8988T (cell line): Measurements from ENCODE around the gene CHAC1.

ENCODE experiments used
- DNase-seq: peaks from one replicate; pipeline ENCODE4 v3.0.0; 2011

Gene CHAC1

GRCh38 chr15:40925495-40925862, 27.8 kb upstream of the CHAC1 start:
- no peak for DNase-seq

DNA sequence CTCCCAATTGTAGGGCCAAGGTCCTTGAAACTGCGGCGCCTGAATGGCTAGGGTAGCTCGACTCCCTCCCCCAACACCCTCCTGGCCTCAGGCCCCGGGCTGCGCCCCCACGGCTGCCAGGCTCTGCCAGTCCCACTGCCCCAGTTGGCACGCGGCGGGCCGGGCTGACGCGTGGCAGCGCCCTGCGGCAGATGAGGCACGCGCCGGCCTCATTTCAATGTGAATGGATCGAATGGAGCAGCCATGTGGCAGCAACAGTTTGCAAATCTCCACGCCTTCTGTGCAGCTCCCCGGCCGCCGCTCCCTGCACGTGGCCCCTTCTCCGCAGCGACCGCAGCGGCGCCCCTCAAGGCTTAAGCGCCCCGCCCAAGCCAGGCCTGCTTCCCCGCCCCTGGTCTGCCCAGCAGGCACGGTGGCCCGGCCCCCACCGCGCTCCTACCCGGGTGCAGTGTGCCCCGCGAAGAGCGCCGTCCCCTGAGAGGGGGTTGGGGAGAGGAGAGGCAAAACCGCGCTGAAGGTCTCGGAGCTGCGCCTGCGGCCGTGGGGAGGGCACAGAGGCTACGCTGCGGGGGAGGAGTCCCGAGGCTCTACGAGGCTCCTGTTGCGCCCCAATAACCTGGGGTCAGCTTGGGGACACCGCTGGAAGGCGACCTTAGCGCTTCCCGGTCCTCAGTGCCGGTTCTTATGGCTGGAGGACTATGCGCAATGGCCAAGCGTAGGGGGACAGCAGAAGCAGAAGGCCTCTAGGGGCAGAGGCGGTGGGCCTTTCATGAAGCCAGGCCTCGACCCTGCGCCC, 27.2 kb upstream of the CHAC1 start:
- DNase-seq: no peak

GRCh38 chr15:40926659-40927494, 26.4 kb upstream of the CHAC1 start:
- DNase-seq: no peak

- no peak for DNase-seq
Measured at GRCh38 chr15:40927495-40927872, 25.8 kb upstream of the CHAC1 start.

DNA sequence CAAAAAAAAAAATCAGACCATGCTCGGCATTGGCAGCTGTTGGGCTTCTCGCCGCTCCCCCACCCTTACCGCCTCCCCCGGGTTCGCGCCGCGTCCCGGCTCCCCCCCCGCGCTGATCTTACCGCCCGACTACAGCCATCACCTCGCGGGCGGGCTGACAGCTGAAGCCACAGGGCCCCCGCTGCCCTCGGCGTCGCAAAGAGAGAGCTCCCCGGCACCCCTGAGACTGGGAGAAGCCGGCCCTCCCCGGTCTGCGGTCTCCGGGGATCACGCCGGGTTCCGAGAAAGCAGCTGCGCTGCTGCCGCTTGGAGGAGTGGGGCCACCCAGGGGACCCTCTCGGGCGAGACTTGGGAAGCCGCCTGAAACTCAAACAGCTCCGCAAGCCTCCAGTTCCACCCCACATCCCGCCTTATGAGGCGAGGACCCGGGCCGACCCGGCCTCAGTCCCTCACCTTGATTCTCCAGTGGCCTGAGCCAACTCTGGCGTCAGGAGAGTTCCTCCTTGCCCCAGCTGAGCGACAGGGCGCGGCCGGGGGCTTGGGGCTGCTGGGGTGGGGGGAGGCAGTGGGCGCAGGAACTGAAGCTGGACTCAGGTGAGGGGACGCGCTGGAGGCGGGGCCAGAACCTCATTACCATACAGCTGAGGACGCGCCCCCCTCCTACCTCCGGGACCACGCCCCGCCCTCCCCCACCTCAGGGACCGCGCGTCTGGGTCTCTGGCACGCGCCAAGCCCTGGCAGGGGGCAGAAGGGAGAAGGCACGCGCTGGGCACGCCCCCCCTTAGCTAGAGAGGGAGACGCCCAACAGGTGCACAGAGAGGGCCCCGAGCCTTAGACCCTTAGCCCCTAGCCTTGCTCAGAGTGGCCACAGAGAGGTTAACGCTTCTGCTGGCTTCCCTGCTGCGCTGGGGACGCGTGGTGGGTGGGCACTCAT, 25.1 kb upstream of the CHAC1 start:
- DNase-seq: no peak

- DNase-seq: peak; percentile 79
Measured at GRCh38 chr15:40928821-40929659, 24.2 kb upstream of the CHAC1 start, which contains the start of gene DLL4. TSS of gene DLL4 (plus strand) at chr15:40929340. CDS start at chr15:40929669, 329 bp downstream.

DNA sequence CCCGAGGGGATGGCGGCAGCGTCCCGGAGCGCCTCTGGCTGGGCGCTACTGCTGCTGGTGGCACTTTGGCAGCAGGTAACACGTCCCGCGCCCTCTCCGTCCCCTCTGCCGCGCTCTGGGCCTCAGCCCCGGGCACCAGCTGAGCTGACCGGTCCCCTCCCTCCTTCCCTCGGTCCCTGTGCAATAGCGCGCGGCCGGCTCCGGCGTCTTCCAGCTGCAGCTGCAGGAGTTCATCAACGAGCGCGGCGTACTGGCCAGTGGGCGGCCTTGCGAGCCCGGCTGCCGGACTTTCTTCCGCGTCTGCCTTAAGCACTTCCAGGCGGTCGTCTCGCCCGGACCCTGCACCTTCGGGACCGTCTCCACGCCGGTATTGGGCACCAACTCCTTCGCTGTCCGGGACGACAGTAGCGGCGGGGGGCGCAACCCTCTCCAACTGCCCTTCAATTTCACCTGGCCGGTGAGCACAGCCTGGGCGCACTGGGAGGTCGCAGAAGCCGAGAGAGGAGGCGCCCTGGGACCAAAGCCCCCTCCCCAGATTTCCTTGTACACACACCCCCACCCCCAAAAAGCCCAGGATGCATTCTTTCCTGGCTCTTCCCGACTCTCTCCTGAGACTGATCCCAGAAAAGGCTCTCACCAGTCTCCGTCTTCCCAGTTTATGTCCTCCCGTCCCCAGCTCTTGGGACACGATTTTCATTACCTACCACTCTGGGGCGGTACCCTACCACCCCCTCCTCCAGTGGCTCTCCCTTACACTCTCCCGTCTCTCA, 23.4 kb upstream of the CHAC1 start:
- DNase-seq: no peak

DNA sequence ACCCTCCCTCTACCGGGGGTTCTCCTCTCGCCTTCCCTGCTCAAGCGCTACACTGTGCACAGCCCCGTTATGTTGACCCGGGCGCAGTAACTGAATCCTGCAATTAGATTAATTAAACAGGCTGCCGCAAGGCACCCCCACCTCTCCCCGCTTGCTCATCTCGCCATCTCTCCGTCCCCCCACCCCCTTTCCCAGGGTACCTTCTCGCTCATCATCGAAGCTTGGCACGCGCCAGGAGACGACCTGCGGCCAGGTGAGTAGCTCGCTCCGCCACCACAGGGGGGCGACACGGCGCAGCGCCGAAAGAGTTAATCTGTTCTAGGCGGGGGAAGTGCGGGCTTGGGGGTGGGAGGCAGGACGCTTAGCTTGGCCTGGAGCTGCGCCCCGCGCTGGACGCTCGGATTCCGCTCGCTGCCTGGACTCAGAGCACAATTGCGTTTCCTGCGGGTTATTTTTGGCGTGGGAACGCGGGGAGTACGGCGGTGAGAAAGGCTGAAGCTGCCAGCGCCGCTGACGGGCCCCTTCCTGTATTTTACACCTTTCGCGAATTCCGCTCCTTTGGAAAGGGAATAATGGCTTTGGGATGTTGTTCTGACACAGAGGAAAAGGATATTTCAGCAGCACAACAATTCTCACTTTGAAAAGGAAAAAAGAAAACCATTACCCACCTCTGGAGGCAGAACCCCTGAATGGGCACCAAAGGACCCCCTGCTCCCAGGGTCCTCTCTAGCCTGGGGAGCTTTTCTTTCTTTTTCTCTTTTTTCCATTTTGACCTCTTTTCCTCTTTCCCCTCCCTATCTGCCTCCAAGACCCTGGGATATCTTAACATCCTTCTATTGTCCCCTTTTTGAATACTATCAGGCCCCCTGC, 22.6 kb upstream of the CHAC1 start:
- peak; percentile 68 for DNase-seq

DNA sequence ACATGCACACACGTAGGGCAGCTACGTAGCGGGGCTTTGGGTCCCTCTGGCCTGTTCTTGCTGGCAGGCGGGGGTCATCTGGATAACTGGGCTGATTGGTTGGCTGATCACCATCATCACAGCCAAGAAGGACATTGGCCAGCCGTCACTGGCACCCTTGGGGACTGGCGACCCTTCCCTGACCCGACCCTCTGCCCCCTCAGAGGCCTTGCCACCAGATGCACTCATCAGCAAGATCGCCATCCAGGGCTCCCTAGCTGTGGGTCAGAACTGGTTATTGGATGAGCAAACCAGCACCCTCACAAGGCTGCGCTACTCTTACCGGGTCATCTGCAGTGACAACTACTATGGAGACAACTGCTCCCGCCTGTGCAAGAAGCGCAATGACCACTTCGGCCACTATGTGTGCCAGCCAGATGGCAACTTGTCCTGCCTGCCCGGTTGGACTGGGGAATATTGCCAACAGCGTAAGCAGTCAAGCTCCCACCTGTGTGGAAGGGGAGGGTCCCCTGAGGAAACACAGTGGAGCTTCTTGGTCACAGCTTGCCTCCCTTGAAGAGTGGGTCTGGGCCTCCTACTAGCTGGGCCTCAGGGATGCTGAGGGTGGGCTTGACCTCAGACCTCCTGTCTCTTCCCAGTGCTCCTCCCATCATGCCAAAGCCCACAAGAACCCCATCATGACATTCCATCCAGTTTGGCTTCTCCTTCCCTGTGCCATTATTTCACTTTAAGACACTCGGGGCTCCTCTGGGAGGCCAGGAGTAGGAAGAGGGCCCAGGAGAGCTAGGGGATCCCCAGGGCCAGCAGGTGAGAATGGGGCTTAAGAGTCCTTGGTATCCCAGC, 21.8 kb upstream of the CHAC1 start:
- no peak for DNase-seq

GRCh38 chr15:40932156-40932555, 21.1 kb upstream of the CHAC1 start:
- DNase-seq: no peak

GRCh38 chr15:40932649-40933516, 20.4 kb upstream of the CHAC1 start:
- no peak for DNase-seq

DNA sequence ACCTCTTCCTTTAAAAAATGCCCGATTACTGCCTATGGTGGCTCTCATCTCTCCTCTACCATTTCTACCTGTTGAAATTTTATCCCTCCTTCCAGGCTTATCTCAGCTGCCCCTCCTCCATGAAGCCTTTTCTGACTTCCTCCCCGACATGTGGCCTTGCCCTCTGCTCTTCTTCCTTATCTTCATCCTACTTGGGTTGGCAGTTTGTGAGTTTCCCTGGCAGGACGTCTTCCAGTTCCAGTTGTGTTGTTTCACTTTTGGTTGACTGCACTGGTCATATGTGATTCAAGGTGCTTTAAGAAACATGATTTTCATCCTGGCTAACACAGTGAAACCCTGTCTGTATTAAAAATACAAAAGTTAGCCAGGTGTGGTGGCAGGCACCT, 19.8 kb upstream of the CHAC1 start:
- no peak for DNase-seq

- DNase-seq: no peak
Measured at GRCh38 chr15:40934457-40934856, 18.8 kb upstream of the CHAC1 start.

DNA sequence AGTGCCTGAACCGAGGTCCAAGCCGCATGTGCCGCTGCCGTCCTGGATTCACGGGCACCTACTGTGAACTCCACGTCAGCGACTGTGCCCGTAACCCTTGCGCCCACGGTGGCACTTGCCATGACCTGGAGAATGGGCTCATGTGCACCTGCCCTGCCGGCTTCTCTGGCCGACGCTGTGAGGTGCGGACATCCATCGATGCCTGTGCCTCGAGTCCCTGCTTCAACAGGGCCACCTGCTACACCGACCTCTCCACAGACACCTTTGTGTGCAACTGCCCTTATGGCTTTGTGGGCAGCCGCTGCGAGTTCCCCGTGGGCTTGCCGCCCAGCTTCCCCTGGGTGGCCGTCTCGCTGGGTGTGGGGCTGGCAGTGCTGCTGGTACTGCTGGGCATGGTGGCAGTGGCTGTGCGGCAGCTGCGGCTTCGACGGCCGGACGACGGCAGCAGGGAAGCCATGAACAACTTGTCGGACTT, 17.0 kb upstream of the CHAC1 start:
- no peak for DNase-seq

- DNase-seq: no peak
Measured at GRCh38 chr15:40936709-40937666, 16.3 kb upstream of the CHAC1 start.

DNA sequence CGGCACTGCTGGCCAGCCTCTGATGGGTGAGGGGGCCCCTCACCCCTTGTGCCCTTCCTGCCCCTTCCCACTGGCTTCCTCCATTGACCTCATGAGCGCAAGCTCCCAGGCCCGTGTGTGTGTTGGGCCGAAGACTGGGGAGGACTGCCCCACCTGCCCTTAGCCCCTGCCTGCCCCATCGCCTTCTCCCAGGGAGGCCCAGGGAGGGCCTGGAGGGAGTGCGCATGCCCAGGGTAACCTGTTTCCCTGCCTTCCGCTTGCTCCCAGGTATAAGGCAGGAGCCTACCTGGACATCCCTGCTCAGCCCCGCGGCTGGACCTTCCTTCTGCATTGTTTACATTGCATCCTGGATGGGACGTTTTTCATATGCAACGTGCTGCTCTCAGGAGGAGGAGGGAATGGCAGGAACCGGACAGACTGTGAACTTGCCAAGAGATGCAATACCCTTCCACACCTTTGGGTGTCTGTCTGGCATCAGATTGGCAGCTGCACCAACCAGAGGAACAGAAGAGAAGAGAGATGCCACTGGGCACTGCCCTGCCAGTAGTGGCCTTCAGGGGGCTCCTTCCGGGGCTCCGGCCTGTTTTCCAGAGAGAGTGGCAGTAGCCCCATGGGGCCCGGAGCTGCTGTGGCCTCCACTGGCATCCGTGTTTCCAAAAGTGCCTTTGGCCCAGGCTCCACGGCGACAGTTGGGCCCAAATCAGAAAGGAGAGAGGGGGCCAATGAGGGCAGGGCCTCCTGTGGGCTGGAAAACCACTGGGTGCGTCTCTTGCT, 15.3 kb upstream of the CHAC1 start:
- peak; percentile 90 for DNase-seq
